GM10248 (cell line): ENCODE data around the gene HPN.

Experiments used
- CTCF ChIA-PET: fragments of 300-600 bp; sonication (Branson Sonifier 250); formaldehyde crosslinking; extraction: SDS; loops from one replicate; lab custom pipeline; 2021; ENCODE audit warnings: antibody characterized with exemption; lab: Yijun Ruan, JAX
- POLR2A ChIA-PET: fragments of 350-650 bp; sonication (Branson Sonifier 250); formaldehyde crosslinking; extraction: SDS; loops from one replicate; lab custom pipeline; 2020; ENCODE audit warnings: antibody characterized with exemption; lab: Yijun Ruan, JAX
- DNase-seq: peaks from one replicate; pipeline ENCODE4 v3.0.0; 2012; ENCODE audit errors: extremely low spot score
- TF ChIP-seq, protein P1 (sequence below): IDR thresholded peaks from 2 replicates; pipeline ENCODE4 v1.5.1; 2012; ENCODE audit warnings: mild to moderate bottlenecking, low read depth; ENCODE audit errors: extremely low read depth, missing control alignments, control extremely low read depth

The HPN gene

GRCh38 chr19:35069696-35070095 lies 28.2 kb downstream of the HPN start:
- TF ChIP-seq, protein P1, sequence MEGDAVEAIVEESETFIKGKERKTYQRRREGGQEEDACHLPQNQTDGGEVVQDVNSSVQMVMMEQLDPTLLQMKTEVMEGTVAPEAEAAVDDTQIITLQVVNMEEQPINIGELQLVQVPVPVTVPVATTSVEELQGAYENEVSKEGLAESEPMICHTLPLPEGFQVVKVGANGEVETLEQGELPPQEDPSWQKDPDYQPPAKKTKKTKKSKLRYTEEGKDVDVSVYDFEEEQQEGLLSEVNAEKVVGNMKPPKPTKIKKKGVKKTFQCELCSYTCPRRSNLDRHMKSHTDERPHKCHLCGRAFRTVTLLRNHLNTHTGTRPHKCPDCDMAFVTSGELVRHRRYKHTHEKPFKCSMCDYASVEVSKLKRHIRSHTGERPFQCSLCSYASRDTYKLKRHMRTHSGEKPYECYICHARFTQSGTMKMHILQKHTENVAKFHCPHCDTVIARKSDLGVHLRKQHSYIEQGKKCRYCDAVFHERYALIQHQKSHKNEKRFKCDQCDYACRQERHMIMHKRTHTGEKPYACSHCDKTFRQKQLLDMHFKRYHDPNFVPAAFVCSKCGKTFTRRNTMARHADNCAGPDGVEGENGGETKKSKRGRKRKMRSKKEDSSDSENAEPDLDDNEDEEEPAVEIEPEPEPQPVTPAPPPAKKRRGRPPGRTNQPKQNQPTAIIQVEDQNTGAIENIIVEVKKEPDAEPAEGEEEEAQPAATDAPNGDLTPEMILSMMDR: no peak
- ChIA-PET POLR2A (no interaction called here), CTCF (interaction anchor here (0.8 to 3.3 kb wide), 10 partner anchors 9 to 72 kb away, joined by 3 to 21 read pairs (median 4); partner anchors contain the start of genes FXYD1 and LGI4)
- DNase-seq: no peak

GRCh38 chr19:35070471-35070870 lies 28.9 kb downstream of the HPN start:
- TF ChIP-seq, protein P1: no peak
- POLR2A ChIA-PET: no interaction called here
- CTCF ChIA-PET: interaction anchor here (1.1 to 3.3 kb wide), 6 partner anchors 16 to 71 kb away, joined by 4 to 21 read pairs (median 7); partner anchors contain the start of genes FXYD1 and LGI4
- DNase-seq: no peak

DNA sequence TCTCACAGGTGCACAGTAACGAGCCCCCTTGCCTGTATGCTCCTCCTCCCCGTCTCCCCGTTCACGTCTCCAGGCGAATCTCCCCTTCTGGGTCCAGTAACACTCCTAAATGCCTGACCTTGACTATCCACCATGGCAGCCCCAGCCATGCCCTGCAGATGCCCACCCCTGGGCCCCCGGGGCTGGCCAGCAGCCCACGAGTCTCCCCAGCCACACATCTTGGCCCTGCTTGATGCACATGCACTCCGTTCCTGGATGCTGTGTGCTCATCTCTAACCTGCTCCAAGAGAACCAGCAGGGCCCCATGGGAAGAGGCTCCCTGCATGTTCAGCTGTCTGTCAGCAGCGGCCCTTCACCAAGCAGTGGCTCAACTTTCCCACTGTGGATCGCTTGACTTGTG lies 32.0 kb downstream of the HPN start:
- ChIA-PET POLR2A (no interaction called here), CTCF (no interaction called here)
- DNase-seq: no peak
- TF ChIP-seq, protein P1: no peak

DNA sequence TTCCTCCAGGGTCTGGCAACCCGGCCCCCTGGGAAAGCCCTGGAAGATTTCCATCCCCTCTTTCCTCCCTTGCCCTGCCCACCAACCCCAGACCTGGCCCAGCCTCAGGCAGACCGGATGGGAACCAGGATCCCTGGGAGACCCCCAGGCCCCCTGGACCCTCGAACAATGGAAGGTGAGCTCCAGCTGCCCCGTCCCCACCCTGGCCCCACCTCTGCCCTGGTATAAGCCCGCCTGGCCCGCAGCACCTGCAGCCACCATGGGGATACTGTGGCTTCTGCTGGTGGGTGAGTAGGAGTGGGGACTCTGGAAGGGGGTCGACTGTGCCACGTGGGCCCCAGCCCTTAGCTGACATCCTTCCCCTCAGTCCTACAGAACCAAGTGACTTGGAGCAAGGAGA lies 32.4 kb downstream of the HPN start:
- POLR2A ChIA-PET: no interaction called here
- CTCF ChIA-PET: interaction anchor here (1.5 kb wide), 1 partner anchor 62 kb away, joined by 4 read pairs; no protein-coding TSS in a partner anchor
- DNase-seq: no peak

GRCh38 chr19:35074426-35075201 lies 33.1 kb downstream of the HPN start:
- ChIA-PET CTCF (interaction anchor here (1.5 kb wide), 1 partner anchor 61 kb away, joined by 4 read pairs; no protein-coding TSS in a partner anchor), POLR2A (no interaction called here)
- no peak for DNase-seq
- TF ChIP-seq, protein P1: no peak

More for the DNA sequence above, 32.4 kb downstream of the HPN start:
- TF ChIP-seq, protein P1: no peak

DNA sequence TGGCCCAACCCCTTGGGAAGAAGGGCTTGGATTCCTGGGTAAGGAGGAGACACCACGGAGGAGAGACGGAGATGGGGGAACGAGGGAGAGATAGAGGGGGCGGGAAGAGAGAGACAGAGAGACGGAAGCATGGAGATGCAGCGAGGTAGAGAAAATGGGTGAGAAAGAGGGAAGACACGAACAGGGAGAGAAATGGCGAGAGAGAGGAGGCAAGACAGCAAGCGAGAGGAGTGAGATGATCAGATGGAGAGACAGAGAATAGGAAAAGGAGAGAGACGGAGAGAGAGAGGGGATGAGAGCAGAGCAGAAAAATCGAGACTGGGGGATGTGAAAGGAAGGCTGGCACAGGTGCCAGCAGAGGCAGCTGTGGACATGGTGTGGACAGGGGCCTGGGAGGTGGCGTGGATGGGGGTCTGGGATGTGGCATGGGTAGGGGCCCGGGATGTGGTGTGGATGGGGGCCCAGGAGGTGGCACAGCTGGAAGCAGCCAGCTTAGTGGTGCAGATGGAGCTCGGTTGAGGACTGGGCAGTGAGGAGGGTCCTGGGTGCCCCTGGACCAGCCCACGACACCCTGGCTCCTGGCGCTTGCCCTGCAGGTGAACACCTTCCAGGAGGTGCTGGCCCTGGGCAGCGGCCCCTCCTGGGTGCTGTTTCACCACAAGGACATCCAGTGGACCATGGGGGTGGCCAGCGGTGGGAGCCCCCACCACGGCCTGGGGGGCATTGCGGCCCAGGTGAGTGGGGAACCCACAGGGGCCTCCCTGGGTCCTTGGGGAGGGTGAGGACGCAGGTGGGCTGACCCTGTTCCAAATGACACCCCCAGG lies 33.9 kb downstream of the HPN start:
- TF ChIP-seq, protein P1: no peak
- DNase-seq: no peak
- POLR2A ChIA-PET: no interaction called here
- CTCF ChIA-PET: interaction anchor here (1.5 to 8.3 kb wide), 2 partner anchors 8 to 60 kb away, joined by 4 to 38 read pairs; no protein-coding TSS in a partner anchor
